Measurements from ENCODE around the gene ASIC3. TPM values are rescaled to one million over a fixed set of nuclear protein-coding genes. Genes with fewer than 3 reads are reported as not detected.

Gene ASIC3
- total RNA-seq, 1 experiment from 2014 or later, result 13.6 TPM

GRCh38 chr7:151048911-151049463, 656 bp downstream of the ASIC3 start:
- Mint-ChIP-seq H3K27ac (ENCODE audit: unreplicated experiment) (no peak overlapping the region), H3K36me3 (ENCODE audit: insufficient read depth, unreplicated experiment) (peaks cover 7% of the 10 kb centered on the region), H3K27me3 (ENCODE audit: unreplicated experiment) (no peaks in the 10 kb centered on the region), H3K4me3 (ENCODE audit: low read depth, unreplicated experiment) (no peak overlapping the region), H3K9me3 (ENCODE audit: low read depth, unreplicated experiment) (no peaks in the 10 kb centered on the region), H3K4me1 (ENCODE audit: low read depth, unreplicated experiment) (no peaks in the 10 kb centered on the region)
- CTCF ChIA-PET, result interaction anchor here (0.7 kb wide), 1 partner anchor 53 kb away, joined by 5 read pairs; no protein-coding TSS in a partner anchor
- TF ChIP-seq CTCF (IDR thresholded peaks at IDR 0.05; ENCODE audit: unreplicated experiment), result no peak
- intact Hi-C loops (cut with micrococcal nuclease; ENCODE audit: unreplicated experiment), result no loop called here
- BruUV-seq (replicated peaks), result no TSS peak
- DNase-seq, result no peak

GRCh38 chr7:151051108-151051507, 2.8 kb downstream of the ASIC3 start:
- Mint-ChIP-seq H3K27me3 (ENCODE audit: unreplicated experiment) (no peaks in the 10 kb centered on the region), H3K4me1 (ENCODE audit: low read depth, unreplicated experiment) (no peaks in the 10 kb centered on the region), H3K36me3 (ENCODE audit: insufficient read depth, unreplicated experiment) (peaks cover 4% of the 10 kb centered on the region), H3K9me3 (ENCODE audit: low read depth, unreplicated experiment) (no peaks in the 10 kb centered on the region), H3K4me3 (ENCODE audit: low read depth, unreplicated experiment) (no peak overlapping the region), H3K27ac (ENCODE audit: unreplicated experiment) (no peak overlapping the region)
- DNase-seq, result no peak
- BruUV-seq (replicated peaks), result no TSS peak
- intact Hi-C loops (cut with micrococcal nuclease; ENCODE audit: unreplicated experiment), result no loop called here
- CTCF ChIA-PET, result interaction anchor here (1.3 kb wide), 1 partner anchor 8 kb away, joined by 3 read pairs; the partner anchor contains the start of gene SLC4A2
- TF ChIP-seq CTCF (IDR thresholded peaks at IDR 0.05; ENCODE audit: unreplicated experiment), result no peak

- no peak for DNase-seq
- intact Hi-C loops (cut with micrococcal nuclease; ENCODE audit: unreplicated experiment), result no loop called here
- CTCF ChIA-PET, result interaction anchor here (0.6 kb wide), 1 partner anchor 42 kb away, joined by 3 read pairs; no protein-coding TSS in a partner anchor
- H3K4me1 Mint-ChIP-seq (ENCODE audit: low read depth, unreplicated experiment), result peaks cover 9% of the 10 kb centered on the region
- H3K27me3 Mint-ChIP-seq (ENCODE audit: unreplicated experiment), result no peaks in the 10 kb centered on the region
- peaks cover 19% of the 10 kb centered on the region for H3K36me3 Mint-ChIP-seq (ENCODE audit: insufficient read depth, unreplicated experiment)
- H3K4me3 Mint-ChIP-seq (ENCODE audit: low read depth, unreplicated experiment), result no peak overlapping the region
- H3K9me3 Mint-ChIP-seq (ENCODE audit: low read depth, unreplicated experiment), result no peaks in the 10 kb centered on the region
- no TSS peak for BruUV-seq (replicated peaks)
- H3K27ac Mint-ChIP-seq (ENCODE audit: unreplicated experiment), result no peak overlapping the region
- no peak for TF ChIP-seq CTCF (IDR thresholded peaks at IDR 0.05; ENCODE audit: unreplicated experiment)
Observed at GRCh38 chr7:151053096-151053495, 4.8 kb downstream of the ASIC3 start.

- Mint-ChIP-seq H3K9me3 (ENCODE audit: low read depth, unreplicated experiment) (no peaks in the 10 kb centered on the region), H3K4me1 (ENCODE audit: low read depth, unreplicated experiment) (peaks cover 13% of the 10 kb centered on the region), H3K4me3 (ENCODE audit: low read depth, unreplicated experiment) (no peak overlapping the region), H3K27me3 (ENCODE audit: unreplicated experiment) (no peaks in the 10 kb centered on the region), H3K36me3 (ENCODE audit: insufficient read depth, unreplicated experiment) (peaks cover 26% of the 10 kb centered on the region), H3K27ac (ENCODE audit: unreplicated experiment) (no peak overlapping the region)
- DNase-seq, result no peak
- BruUV-seq (replicated peaks), result no TSS peak
- CTCF ChIA-PET, result no interaction called here
- intact Hi-C loops (cut with micrococcal nuclease; ENCODE audit: unreplicated experiment), result no loop called here
- no peak for TF ChIP-seq CTCF (IDR thresholded peaks at IDR 0.05; ENCODE audit: unreplicated experiment)
Observed at GRCh38 chr7:151053751-151054150, 5.4 kb downstream of the ASIC3 start.
